Activated CD8-positive, alpha-beta T cell treated with anti-CD3 and anti-CD28 coated beads, Interleukin-2, amount 10 ng/mL, durations not matched to agents 7 days and 5 days (primary cell): ENCODE data around the gene FBXL19. TPM values are rescaled to one million over a fixed set of nuclear protein-coding genes. Genes with fewer than 3 reads are reported as not detected.

ENCODE experiments used
- ATAC-seq: fragments of 150-1000 bp; cut with Tn5 transposase; one replicate; pipeline ENCODE4 v1.10.0; 2021; ENCODE audit warnings: moderate library complexity
- CTCF ChIA-PET: fragments of 350-600 bp; sonication (Branson Sonifier 250); formaldehyde crosslinking; loops from one replicate; lab custom pipeline; 2021; ENCODE audit warnings: antibody characterized with exemption; lab: Charles Lee
- POLR2A ChIA-PET: fragments of 350-600 bp; sonication (Branson Sonifier 250); formaldehyde crosslinking; loops from one replicate; lab custom pipeline; 2021; ENCODE audit warnings: antibody characterized with exemption; lab: Charles Lee
- DNase-seq: peaks from one replicate; pipeline ENCODE4 v3.0.0-alpha.2; 2020
- H3K27ac Mint-ChIP-seq: one replicate; pipeline ENCODE4 v1.8.0; 2021; ENCODE audit warnings: mild to moderate bottlenecking, mixed read lengths
- H3K27me3 Mint-ChIP-seq: one replicate; pipeline ENCODE4 v1.8.0; 2021; ENCODE audit warnings: low read depth, mixed read lengths
- H3K36me3 Mint-ChIP-seq: one replicate; pipeline ENCODE4 v1.8.0; 2021; ENCODE audit warnings: low read depth, mixed read lengths
- H3K4me1 Mint-ChIP-seq: one replicate; pipeline ENCODE4 v1.8.0; 2021; ENCODE audit warnings: low read depth, mixed read lengths
- H3K4me3 Mint-ChIP-seq: one replicate; pipeline ENCODE4 v1.8.0; 2021; ENCODE audit warnings: mild to moderate bottlenecking, mixed read lengths
- H3K9me3 Mint-ChIP-seq: one replicate; pipeline ENCODE4 v1.8.0; 2022; ENCODE audit warnings: mixed read lengths; ENCODE audit not compliant: insufficient read depth
- total RNA-seq, 2 experiments: library from RNA; stranded (reverse); gene quantifications; one replicate each; pipeline ENCODE4 v1.2.3, GENCODE V29; 2021

FBXL19 gene
- total RNA-seq, 2 experiments from 2014 or later: 22.7 to 23.1 TPM

- H3K27me3 Mint-ChIP-seq: no peaks in the 10 kb centered on the region
- peaks cover 28% of the 10 kb centered on the region for H3K4me1 Mint-ChIP-seq
- no peaks in the 10 kb centered on the region for H3K36me3 Mint-ChIP-seq
- peak overlapping the region; percentile 99 for H3K27ac Mint-ChIP-seq
- peak; percentile 82 for ATAC-seq
- H3K9me3 Mint-ChIP-seq: no peaks in the 10 kb centered on the region
- ChIA-PET POLR2A (no interaction called here), CTCF (interaction anchor here (2.7 to 3.2 kb wide), 2 partner anchors 12 to 18 kb away, joined by 12 to 18 read pairs; no protein-coding TSS in a partner anchor)
- peak overlapping the region; percentile 97 for H3K4me3 Mint-ChIP-seq
- DNase-seq: peak; percentile 98
Observed at GRCh38 chr16:30922960-30923535, 324 bp upstream of the FBXL19 start.

GRCh38 chr16:30924076-30924912 is 922 bp downstream of the FBXL19 start:
- H3K27ac Mint-ChIP-seq: no peak overlapping the region
- H3K36me3 Mint-ChIP-seq: no peaks in the 10 kb centered on the region
- no peak for DNase-seq
- H3K27me3 Mint-ChIP-seq: no peaks in the 10 kb centered on the region
- POLR2A ChIA-PET: no interaction called here
- H3K4me3 Mint-ChIP-seq: peak overlapping the region; percentile 69
- ATAC-seq: no peak
- no peaks in the 10 kb centered on the region for H3K9me3 Mint-ChIP-seq
- CTCF ChIA-PET: interaction anchor here (1.4 to 3.2 kb wide), 5 partner anchors 11 to 176 kb away, joined by 3 to 18 read pairs (median 8); partner anchors contain the start of genes ORAI3 and PHKG2
- peaks cover 28% of the 10 kb centered on the region for H3K4me1 Mint-ChIP-seq

- POLR2A ChIA-PET: interaction anchor here (1.0 kb wide), 2 partner anchors 25 to 148 kb away, joined by 3 to 5 read pairs; no protein-coding TSS in a partner anchor
- ATAC-seq: no peak
Observed at GRCh38 chr16:30924913-30925631, 1.7 kb downstream of the FBXL19 start.

GRCh38 chr16:30925632-30925987 is 2.2 kb downstream of the FBXL19 start:
- ATAC-seq: no peak
- H3K36me3 Mint-ChIP-seq: peaks cover under 1% of the 10 kb centered on the region
- no peaks in the 10 kb centered on the region for H3K27me3 Mint-ChIP-seq
- DNase-seq: no peak
- ChIA-PET POLR2A (interaction anchor here (1.0 to 1.2 kb wide), 3 partner anchors 21 to 147 kb away, joined by 3 to 5 read pairs (median 3); no protein-coding TSS in a partner anchor), CTCF (interaction anchor here (1.4 to 3.2 kb wide), 5 partner anchors 10 to 178 kb away, joined by 3 to 18 read pairs (median 8); partner anchors contain the start of genes ORAI3 and PHKG2)
- H3K9me3 Mint-ChIP-seq: no peaks in the 10 kb centered on the region
- no peak overlapping the region for H3K27ac Mint-ChIP-seq
- no peak overlapping the region for H3K4me3 Mint-ChIP-seq
- H3K4me1 Mint-ChIP-seq: peaks cover 28% of the 10 kb centered on the region

More at GRCh38 chr16:30924913-30925631, 1.7 kb downstream of the FBXL19 start:
- DNase-seq: no peak
- CTCF ChIA-PET: interaction anchor here (1.4 to 3.2 kb wide), 5 partner anchors 10 to 177 kb away, joined by 3 to 18 read pairs (median 8); partner anchors contain the start of genes ORAI3 and PHKG2
- Mint-ChIP-seq H3K9me3 (no peaks in the 10 kb centered on the region), H3K36me3 (no peaks in the 10 kb centered on the region), H3K4me1 (peaks cover 28% of the 10 kb centered on the region), H3K4me3 (peak overlapping the region; percentile 69), H3K27me3 (no peaks in the 10 kb centered on the region), H3K27ac (no peak overlapping the region)

GRCh38 chr16:30925995-30926811 is 2.8 kb downstream of the FBXL19 start:
- H3K9me3 Mint-ChIP-seq: no peaks in the 10 kb centered on the region
- H3K27me3 Mint-ChIP-seq: no peaks in the 10 kb centered on the region

GRCh38 chr16:30926937-30927788 is 3.8 kb downstream of the FBXL19 start:
- POLR2A ChIA-PET: interaction anchor here (1.1 kb wide), 1 partner anchor 174 kb away, joined by 3 read pairs; no protein-coding TSS in a partner anchor
- H3K27me3 Mint-ChIP-seq: no peaks in the 10 kb centered on the region
- H3K27ac Mint-ChIP-seq: no peak overlapping the region
- H3K9me3 Mint-ChIP-seq: no peaks in the 10 kb centered on the region
- H3K36me3 Mint-ChIP-seq: peaks cover 6% of the 10 kb centered on the region
- peaks cover 16% of the 10 kb centered on the region for H3K4me1 Mint-ChIP-seq
- DNase-seq: no peak
- CTCF ChIA-PET: interaction anchor here (0.8 to 2.3 kb wide), 3 partner anchors 13 to 83 kb away, joined by 3 to 6 read pairs (median 4); no protein-coding TSS in a partner anchor
- no peak overlapping the region for H3K4me3 Mint-ChIP-seq
- ATAC-seq: no peak

More at GRCh38 chr16:30925995-30926811, 2.8 kb downstream of the FBXL19 start:
- POLR2A ChIA-PET: interaction anchor here (1.0 to 1.2 kb wide), 3 partner anchors 22 to 147 kb away, joined by 3 to 5 read pairs (median 3); no protein-coding TSS in a partner anchor
- Mint-ChIP-seq H3K36me3 (peaks cover 4% of the 10 kb centered on the region), H3K4me3 (no peak overlapping the region), H3K4me1 (peaks cover 24% of the 10 kb centered on the region), H3K27ac (no peak overlapping the region)
- ATAC-seq: no peak
- CTCF ChIA-PET: interaction anchor here (1.4 to 3.2 kb wide), 5 partner anchors 9 to 178 kb away, joined by 3 to 18 read pairs (median 6); partner anchors contain the start of genes ORAI3 and PHKG2
- no peak for DNase-seq

GRCh38 chr16:30927789-30928378 is 4.5 kb downstream of the FBXL19 start:
- no peak overlapping the region for H3K27ac Mint-ChIP-seq
- CTCF ChIA-PET: interaction anchor here (0.8 to 2.3 kb wide), 3 partner anchors 12 to 84 kb away, joined by 3 to 6 read pairs (median 4); no protein-coding TSS in a partner anchor
- ATAC-seq (no peak), DNase-seq (peak; percentile 46)
- peaks cover 18% of the 10 kb centered on the region for H3K4me1 Mint-ChIP-seq
- POLR2A ChIA-PET: interaction anchor here (1.1 kb wide), 1 partner anchor 174 kb away, joined by 3 read pairs; no protein-coding TSS in a partner anchor
- no peaks in the 10 kb centered on the region for H3K27me3 Mint-ChIP-seq
- H3K36me3 Mint-ChIP-seq: peaks cover 11% of the 10 kb centered on the region
- no peaks in the 10 kb centered on the region for H3K9me3 Mint-ChIP-seq
- H3K4me3 Mint-ChIP-seq: no peak overlapping the region

- no peak for DNase-seq
- Mint-ChIP-seq H3K4me1 (peaks cover 18% of the 10 kb centered on the region), H3K27me3 (no peaks in the 10 kb centered on the region), H3K9me3 (no peaks in the 10 kb centered on the region), H3K36me3 (peaks cover 11% of the 10 kb centered on the region), H3K4me3 (no peak overlapping the region), H3K27ac (no peak overlapping the region)
- ChIA-PET CTCF (interaction anchor here (2.3 kb wide), 1 partner anchor 84 kb away, joined by 6 read pairs; no protein-coding TSS in a partner anchor), POLR2A (no interaction called here)
- ATAC-seq: no peak
Observed at GRCh38 chr16:30928390-30928789, 5.0 kb downstream of the FBXL19 start.

GRCh38 chr16:30929167-30929566 is 5.8 kb downstream of the FBXL19 start:
- peaks cover 18% of the 10 kb centered on the region for H3K4me1 Mint-ChIP-seq
- ATAC-seq (no peak), DNase-seq (no peak)
- no peak overlapping the region for H3K4me3 Mint-ChIP-seq
- POLR2A ChIA-PET: no interaction called here
- CTCF ChIA-PET: no interaction called here
- no peaks in the 10 kb centered on the region for H3K9me3 Mint-ChIP-seq
- no peak overlapping the region for H3K27ac Mint-ChIP-seq
- no peaks in the 10 kb centered on the region for H3K27me3 Mint-ChIP-seq
- H3K36me3 Mint-ChIP-seq: peaks cover 11% of the 10 kb centered on the region
